GM18505 (cell line): ENCODE results near the gene NHP2.

Source experiments
- ATAC-seq: cut with Tn5 transposase; IDR thresholded peaks from one replicate; pipeline ENCODE4 v1.9.1; 2021; ENCODE audit not compliant: unreplicated experiment
- POLR2A ChIP-seq: IDR thresholded peaks from 4 replicates; pipeline ENCODE4 v1.6.1; 2011; ENCODE audit warnings: borderline replicate concordance; ENCODE audit not compliant: insufficient read depth, insufficient read length; ENCODE audit errors: extremely low read depth

Gene NHP2

GRCh38 chr5:178107756-178108310 is 45.9 kb downstream of the NHP2 start:
- TF ChIP-seq POLR2A = no peak
- ATAC-seq = no peak

GRCh38 chr5:178106556-178107239 is 47.0 kb downstream of the NHP2 start:
- no peak for ATAC-seq
- no peak for TF ChIP-seq POLR2A

DNA sequence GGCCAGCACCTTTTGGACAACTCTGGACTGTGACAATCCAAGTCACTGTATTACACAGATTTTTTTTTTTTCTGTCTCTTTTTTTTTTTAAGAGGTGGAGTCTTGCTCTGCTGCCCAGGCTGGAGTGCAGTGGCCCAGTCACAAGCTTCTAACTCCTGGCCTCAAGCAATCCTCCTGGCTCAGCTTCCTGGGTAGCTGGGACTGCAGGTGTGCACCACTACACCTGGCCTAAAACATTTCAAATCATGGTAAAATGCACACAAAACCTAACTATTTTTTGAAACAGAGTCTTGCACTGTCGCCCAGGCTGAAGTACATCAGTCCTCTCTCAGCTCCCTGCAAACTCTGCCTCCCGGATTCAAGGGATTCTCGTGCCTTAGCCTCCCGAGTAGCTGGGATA is 47.6 kb downstream of the NHP2 start:
- ATAC-seq = no peak
- TF ChIP-seq POLR2A = no peak

- ATAC-seq = no peak
- TF ChIP-seq POLR2A = no peak
These were observed 49.2 kb downstream of the NHP2 start for GRCh38 chr5:178104492-178104891.

DNA sequence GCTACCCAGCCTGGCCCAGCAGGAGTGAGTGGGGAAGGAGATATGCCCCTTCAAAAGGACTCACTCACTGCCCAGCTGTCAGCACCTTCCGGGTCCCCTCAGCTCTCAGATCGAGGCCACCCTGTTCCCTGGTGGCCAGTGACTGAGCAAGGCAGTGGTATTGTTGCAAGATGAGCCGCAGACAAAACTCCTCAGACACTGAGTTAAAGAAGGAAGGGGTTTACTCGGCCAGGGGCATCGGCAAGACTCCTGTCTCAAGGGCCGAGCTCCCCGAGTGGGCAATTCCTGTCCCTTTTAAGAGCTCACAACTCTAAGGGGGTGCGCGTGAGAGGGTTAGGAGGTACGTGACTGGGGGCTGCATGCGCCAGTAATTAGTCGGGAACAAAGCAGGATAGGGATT is 50.1 kb downstream of the NHP2 start:
- ATAC-seq = no peak
- TF ChIP-seq POLR2A = no peak
